Daoy (cell line): Measurements from ENCODE around the gene SULT4A1. TPM values are rescaled to one million over a fixed set of nuclear protein-coding genes. Genes with fewer than 3 reads are reported as not detected.

ENCODE experiments used
- DNase-seq: peaks from one replicate; pipeline ENCODE4 v3.0.0-alpha.2; 2015; ENCODE audit warnings: low read depth
- total RNA-seq: library from RNA; depleted of rRNA; stranded (reverse); fragments of >200 nt; shearing (Covaris generic); gene quantifications from 2 replicates; pipeline ENCODE4 v1.2.3, GENCODE V29; 2014

The SULT4A1 gene
- total RNA-seq, 1 experiment from 2014 or later = 2.2 TPM

- no peak for DNase-seq
These were observed 33.1 kb downstream of the SULT4A1 start for GRCh38 chr22:43828998-43829782.

GRCh38 chr22:43828725-43828997 is 33.7 kb downstream of the SULT4A1 start:
- DNase-seq = no peak

DNA sequence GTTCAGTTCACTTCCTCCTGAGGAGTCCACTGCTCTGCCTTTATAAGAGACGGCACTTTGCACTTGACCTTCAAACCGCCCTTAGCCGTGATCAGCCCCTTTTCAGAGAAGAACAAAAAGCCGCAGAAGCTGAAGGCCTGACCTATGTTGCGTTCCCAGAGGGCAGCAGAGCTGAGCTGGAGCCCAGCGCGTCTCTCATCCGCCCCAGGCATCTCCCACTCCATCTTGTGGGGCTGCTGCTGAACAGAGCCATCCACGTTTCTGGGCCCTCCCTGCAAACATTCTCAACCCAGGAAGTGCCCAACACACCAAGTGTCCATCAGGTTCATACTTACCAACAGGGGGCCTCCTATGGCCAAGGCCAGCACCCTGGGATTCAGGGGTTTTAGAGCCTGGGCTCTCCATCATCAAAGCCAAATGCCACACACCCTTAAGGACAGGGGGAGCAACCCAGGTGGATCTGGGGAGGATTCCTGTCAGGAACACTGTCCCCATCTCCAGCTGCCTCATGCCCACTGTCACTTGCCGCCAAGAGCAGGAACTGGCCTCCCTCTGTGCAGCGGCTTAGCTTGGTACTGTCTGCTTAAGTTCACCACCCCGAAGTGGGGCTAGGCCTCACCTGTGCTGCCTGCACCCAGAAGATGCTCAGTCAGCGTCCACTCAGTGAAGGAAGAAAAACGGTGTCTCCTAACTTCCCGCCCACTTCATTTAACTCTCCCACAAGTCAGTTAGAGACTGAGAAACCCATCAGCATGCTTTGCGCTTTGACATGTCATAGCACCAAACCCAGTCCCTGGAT is 34.2 kb downstream of the SULT4A1 start:
- no peak for DNase-seq

DNA sequence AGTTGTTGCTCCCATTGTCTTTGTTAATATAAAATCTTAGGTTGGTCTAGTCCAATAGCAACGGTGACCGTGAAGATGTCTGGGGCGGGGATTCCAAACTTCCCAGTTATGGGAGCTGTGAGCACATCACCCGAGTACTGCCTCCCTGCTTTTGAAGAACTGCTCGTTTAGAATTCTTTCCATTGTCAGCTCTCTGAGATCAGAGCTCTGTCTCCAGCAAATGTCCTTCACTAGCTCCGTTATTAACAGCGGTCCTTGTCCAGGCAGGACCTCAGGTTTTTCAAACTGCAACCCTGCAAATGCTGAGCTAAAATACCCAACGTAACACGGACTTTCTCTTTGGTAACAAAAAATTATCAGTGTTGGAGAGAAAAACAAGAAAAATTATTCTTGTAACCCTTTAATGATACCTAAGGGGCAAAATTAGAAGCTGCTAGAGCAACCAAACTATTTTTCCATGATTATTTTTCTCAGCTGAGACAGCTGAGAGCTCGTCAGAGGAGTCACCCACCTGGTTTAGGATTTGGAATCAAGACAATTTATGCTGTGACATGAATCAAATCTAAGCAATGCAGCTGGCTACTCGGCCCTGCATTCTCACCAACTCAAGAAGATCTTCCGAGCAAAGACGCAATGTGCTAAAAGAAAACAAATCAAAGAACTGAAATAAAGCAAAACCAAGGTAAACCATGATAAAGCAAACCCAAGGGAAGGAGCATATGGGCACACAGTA is 35.1 kb downstream of the SULT4A1 start:
- no peak for DNase-seq

GRCh38 chr22:43826142-43827002 is 35.9 kb downstream of the SULT4A1 start:
- DNase-seq = peak; percentile 85

DNA sequence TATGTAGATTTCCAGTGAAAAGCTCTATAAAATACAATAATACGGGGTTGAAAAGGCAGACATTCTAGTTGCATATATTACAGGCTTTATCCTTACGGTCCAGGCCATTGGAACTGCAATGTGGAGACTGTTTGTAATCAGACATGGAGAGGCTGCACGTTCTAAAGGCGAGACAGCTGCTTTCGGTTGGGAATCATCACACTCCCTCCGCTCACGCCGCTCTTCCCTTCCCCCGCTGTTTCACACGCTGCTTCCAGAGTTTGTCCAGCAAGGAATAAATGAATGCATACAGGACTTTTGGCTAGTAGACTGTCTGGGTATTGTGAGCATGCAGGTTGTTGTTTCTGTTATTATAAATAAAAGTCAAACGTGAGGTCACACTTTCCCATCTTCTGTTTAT is 36.7 kb downstream of the SULT4A1 start:
- no peak for DNase-seq

GRCh38 chr22:43824724-43825420 is 37.4 kb downstream of the SULT4A1 start:
- no peak for DNase-seq

DNA sequence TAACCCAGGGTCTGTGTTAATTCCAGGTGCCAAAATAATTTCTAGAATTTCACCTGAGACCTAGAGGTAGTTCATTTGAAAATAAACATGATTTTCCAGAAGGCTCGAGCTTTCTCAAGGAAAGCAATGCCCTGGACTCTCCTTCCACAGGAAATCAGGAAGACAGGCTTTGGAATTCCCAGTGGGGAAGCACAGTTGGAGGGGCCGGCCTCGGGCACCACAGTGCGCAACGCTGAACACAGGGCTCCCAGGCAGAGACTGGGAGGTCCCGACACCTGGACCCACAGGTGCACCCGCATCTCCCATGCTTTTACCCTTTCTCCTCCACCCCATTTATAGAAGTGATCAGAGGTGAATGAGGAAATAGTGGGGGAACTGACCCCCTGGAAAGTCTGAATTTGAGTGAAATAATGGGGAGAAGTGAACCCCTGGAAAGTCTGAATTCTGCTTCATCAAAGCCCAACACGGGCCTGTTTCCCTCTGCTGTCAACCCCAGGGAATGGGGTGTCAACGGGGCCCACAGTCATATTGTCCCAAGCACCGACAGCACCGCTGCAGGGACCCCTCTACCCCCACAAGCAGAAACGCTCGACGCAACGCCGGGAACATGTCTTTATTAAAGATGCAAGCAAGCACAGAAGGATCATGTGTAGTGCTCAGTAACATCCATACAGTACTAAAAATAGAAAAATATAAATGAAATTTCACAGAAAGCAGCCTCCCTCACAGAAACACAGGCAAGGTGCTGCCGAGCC is 38.2 kb downstream of the SULT4A1 start:
- DNase-seq = no peak

- peak; percentile 48 for DNase-seq
These were observed 38.9 kb downstream of the SULT4A1 start for GRCh38 chr22:43823353-43823908.

DNA sequence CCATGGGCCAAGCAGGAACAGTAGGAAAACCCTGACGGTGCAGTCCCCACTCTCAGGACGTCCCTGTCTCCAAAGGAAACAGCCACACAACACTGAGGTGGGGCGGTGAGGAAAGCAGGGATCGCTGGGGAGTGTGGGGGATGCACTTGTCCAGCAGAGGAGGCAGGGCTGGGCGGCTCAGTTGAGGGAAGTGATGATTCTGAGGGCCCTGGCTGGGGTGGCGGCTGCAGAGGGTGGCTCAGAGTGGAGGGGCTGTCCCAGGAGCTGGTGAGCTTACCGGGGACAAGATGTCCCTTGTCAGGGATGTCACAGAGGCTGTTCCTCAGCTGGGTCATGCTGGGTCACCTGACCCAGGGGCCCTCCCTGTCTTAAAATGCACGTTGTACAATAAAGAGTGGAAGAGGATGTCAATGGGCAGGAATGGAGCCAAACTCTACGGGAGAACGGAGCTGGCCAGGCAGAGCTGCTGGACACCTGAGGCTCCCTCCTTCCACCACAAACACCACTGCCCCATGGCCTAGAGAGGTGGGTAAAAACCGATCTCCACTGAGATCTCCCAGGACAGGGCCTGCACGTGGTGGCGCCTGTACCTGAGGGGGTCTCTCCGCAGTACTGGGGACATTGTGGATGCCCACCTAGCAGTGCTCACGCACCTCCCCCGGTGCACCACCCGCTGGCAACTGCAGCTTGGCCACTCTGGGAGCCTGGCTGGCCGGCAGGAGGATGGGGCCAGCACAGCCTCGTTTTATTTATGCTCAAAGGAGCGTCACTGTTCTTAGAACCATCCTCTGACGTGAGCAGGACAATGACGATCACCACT is 40.5 kb downstream of the SULT4A1 start:
- no peak for DNase-seq

- DNase-seq = no peak
These were observed 41.5 kb downstream of the SULT4A1 start for GRCh38 chr22:43820651-43821305.

DNA sequence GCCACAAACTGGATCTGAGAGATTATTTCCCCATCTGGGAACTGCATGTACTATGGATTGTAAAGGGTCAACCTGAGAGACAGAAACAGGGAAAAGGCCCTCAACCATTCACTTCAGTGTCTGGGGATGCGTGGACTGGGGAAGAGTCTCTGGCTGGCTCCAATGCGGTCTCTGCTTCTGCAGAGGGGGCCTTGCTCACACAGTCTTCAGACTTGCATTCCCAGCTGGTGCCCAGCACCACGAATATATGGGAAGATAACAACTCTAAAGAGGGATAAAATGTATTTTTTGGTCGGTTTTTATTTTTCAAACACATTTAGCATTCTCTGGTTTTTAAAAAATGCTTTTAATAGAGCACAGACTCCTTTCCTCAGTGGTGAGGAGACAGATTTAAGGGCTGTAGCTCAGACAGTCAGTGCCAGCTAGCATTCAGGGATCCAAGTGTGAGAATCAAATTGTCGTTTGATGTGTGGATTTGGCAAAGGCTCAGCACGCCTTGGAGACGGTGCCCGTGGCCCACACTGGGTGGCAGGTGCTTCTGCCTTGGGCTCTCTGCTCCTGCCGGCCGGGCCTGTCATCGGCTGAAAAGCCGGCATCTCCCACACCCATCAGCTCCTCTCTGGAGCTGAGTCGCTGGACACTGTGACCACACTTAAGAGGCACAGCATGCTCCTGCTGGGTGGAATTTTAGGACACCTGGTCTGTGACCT is 42.2 kb downstream of the SULT4A1 start:
- no peak for DNase-seq

GRCh38 chr22:43819421-43819921 is 42.8 kb downstream of the SULT4A1 start:
- no peak for DNase-seq

- no peak for DNase-seq
These were observed 43.3 kb downstream of the SULT4A1 start for GRCh38 chr22:43818981-43819380.

GRCh38 chr22:43817402-43817801 is 44.9 kb downstream of the SULT4A1 start:
- DNase-seq = no peak

GRCh38 chr22:43814264-43814663 is 48.0 kb downstream of the SULT4A1 start:
- no peak for DNase-seq

DNA sequence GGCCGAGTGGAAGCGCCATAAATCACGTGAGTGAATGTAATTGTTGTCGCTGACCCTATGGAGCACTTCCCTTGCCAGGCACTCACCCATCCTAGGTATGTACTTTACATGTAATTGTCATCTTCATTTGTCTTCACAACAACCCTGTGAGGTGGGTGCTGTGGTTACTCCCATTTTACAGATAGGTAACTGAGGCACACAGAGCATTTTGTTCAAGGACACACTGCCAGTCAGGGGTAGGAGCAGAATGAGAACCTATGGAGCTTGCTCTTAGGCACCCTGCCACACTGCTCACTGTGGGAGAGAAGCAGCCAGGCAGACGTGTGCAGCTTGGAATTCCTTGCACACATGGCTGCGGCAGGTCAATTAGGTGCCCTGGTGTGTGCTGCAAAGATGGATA is 49.4 kb downstream of the SULT4A1 start:
- DNase-seq = no peak
